CD4-positive, alpha-beta T cell (primary cell): ENCODE data around the gene POLRMT. TPM values are rescaled to one million over a fixed set of nuclear protein-coding genes. Genes with fewer than 3 reads are reported as not detected.
"Not testable (repeated sequence)": the region's sequence is repeated elsewhere in the genome, so short reads cannot be mapped to it uniquely, and the experiment has no call there.

ENCODE experiments used
- ATAC-seq: fragments of 200-7000 bp; cut with Tn5 transposase; one replicate; pipeline ENCODE4 v1.10.0; 2022; ENCODE audit warnings: mild to moderate bottlenecking; ENCODE audit not compliant: poor library complexity
- CTCF ChIA-PET: fragments of 350-600 bp; sonication (Branson Sonifier 250); formaldehyde crosslinking; loops from one replicate; lab custom pipeline; 2021; ENCODE audit warnings: antibody characterized with exemption, inconsistent platforms; lab: Charles Lee
- POLR2A ChIA-PET: fragments of 350-600 bp; sonication (Branson Sonifier 250); formaldehyde crosslinking; loops from one replicate; lab custom pipeline; 2021; ENCODE audit warnings: antibody characterized with exemption, inconsistent platforms; lab: Charles Lee
- DNase-seq, 14 experiments: peaks; one replicate each; pipeline ENCODE4 v3.0.0-alpha.2; 2013 to 2020; ENCODE audit warnings: mixed read lengths in 2 of 14
- H3K27ac ChIP-seq, 2 donors: one replicate each; pipeline versions ENCODE4 v1.5.1 to v1.7.0; 2013; ENCODE audit warnings: low read length in 2 of 2, low read depth in 1 of 2, mild to moderate bottlenecking in 1 of 2
- H3K27me3 ChIP-seq, 2 experiments: 1 replicate in 1 of 2; 2 replicates in 1 of 2; pipeline versions ENCODE4 v1.6.1 to v1.7.0; 2013; ENCODE audit warnings: low read length in 2 of 2, control low read depth in 1 of 2, mild to moderate bottlenecking in 1 of 2, moderate library complexity in 1 of 2; ENCODE audit not compliant: insufficient read depth in 2 of 2, control insufficient read depth in 1 of 2
- H3K36me3 ChIP-seq: one replicate; pipeline ENCODE4 v1.6.1; 2013; ENCODE audit warnings: low read length, control low read depth; ENCODE audit not compliant: insufficient read depth
- H3K4me1 ChIP-seq: one replicate; pipeline ENCODE4 v1.6.1; 2013; ENCODE audit warnings: low read length, control low read depth; ENCODE audit not compliant: insufficient read depth
- H3K4me3 ChIP-seq: one replicate; pipeline ENCODE4 v1.5.1; 2013; ENCODE audit warnings: mild to moderate bottlenecking, low read length, moderate library complexity
- H3K9me3 ChIP-seq, 2 experiments: 1 replicate in 1 of 2; 2 replicates in 1 of 2; pipeline versions ENCODE4 v1.6.1 to v1.7.0; 2013; ENCODE audit warnings: low read length in 2 of 2, mild to moderate bottlenecking in 2 of 2, control low read depth in 1 of 2, moderate library complexity in 1 of 2; ENCODE audit not compliant: control insufficient read depth in 1 of 2, insufficient read depth in 1 of 2
- H3K27ac Mint-ChIP-seq: one replicate; pipeline ENCODE4 v1.8.0; 2020; ENCODE audit warnings: mixed read lengths
- H3K27me3 Mint-ChIP-seq: one replicate; pipeline ENCODE4 v1.8.0; 2021; ENCODE audit warnings: mixed read lengths
- H3K36me3 Mint-ChIP-seq: one replicate; pipeline ENCODE4 v1.8.0; 2021; ENCODE audit warnings: low read depth, mixed read lengths
- H3K4me1 Mint-ChIP-seq: one replicate; pipeline ENCODE4 v1.8.0; 2021; ENCODE audit warnings: low read depth, mixed read lengths
- H3K4me3 Mint-ChIP-seq: one replicate; pipeline ENCODE4 v1.8.0; 2020; ENCODE audit warnings: mild to moderate bottlenecking, mixed read lengths
- H3K9me3 Mint-ChIP-seq: one replicate; pipeline ENCODE4 v1.8.0; 2020; ENCODE audit warnings: mixed read lengths
- intact Hi-C, 2 experiments: fragments of 100-400 bp; cut with DNase I in 1 of 2; cut with micrococcal nuclease in 1 of 2; formaldehyde crosslinking; loops; one replicate each; pipeline versions ENCODE4 v1.15.1 to v1.9.0; 2023 to 2025; cut with DNase I, micrococcal nuclease
- total RNA-seq, 174 experiments: library from RNA in 2 of 174; stranded (reverse) in 2 of 174; gene quantifications; one replicate each; pipeline ENCODE4 v1.2.3 and lab custom pipeline; 2021 to 2026
- TF ChIP-seq, protein P1 (sequence below): fragments of 200-600 bp; IDR thresholded peaks from one replicate; pipeline ENCODE4 v1.8.0; 2022; ENCODE audit warnings: antibody characterized with exemption, mild to moderate bottlenecking

Gene POLRMT
- total RNA-seq, 2 experiments from 2014 or later: 54.4 to 56.2 TPM

- POLR2A ChIA-PET: no interaction called here
- Histone ChIP-seq H3K36me3 (no peaks in the 10 kb centered on the region), H3K4me1 (peaks cover 46% of the 10 kb centered on the region), H3K27ac (no peak overlapping the region), H3K27me3 (no peaks in the 10 kb centered on the region), H3K9me3 (peaks cover 0 to 4% of the 10 kb centered on the region in 2 experiments), H3K4me3 (no peak overlapping the region)
- no peaks in the 10 kb centered on the region for H3K9me3 Mint-ChIP-seq
- H3K27me3 Mint-ChIP-seq: no peaks in the 10 kb centered on the region
- no peak overlapping the region for H3K27ac Mint-ChIP-seq
- CTCF ChIA-PET: no interaction called here
- TF ChIP-seq, protein P1, sequence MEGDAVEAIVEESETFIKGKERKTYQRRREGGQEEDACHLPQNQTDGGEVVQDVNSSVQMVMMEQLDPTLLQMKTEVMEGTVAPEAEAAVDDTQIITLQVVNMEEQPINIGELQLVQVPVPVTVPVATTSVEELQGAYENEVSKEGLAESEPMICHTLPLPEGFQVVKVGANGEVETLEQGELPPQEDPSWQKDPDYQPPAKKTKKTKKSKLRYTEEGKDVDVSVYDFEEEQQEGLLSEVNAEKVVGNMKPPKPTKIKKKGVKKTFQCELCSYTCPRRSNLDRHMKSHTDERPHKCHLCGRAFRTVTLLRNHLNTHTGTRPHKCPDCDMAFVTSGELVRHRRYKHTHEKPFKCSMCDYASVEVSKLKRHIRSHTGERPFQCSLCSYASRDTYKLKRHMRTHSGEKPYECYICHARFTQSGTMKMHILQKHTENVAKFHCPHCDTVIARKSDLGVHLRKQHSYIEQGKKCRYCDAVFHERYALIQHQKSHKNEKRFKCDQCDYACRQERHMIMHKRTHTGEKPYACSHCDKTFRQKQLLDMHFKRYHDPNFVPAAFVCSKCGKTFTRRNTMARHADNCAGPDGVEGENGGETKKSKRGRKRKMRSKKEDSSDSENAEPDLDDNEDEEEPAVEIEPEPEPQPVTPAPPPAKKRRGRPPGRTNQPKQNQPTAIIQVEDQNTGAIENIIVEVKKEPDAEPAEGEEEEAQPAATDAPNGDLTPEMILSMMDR: no peak
- no peaks in the 10 kb centered on the region for H3K36me3 Mint-ChIP-seq
- intact Hi-C loops: no loop called here
- no peak overlapping the region for H3K4me3 Mint-ChIP-seq
- ATAC-seq (no peak), DNase-seq (no peak)
- peaks cover 22% of the 10 kb centered on the region for H3K4me1 Mint-ChIP-seq
Observed at GRCh38 chr19:607301-608154, 25.8 kb downstream of the POLRMT start.

DNA sequence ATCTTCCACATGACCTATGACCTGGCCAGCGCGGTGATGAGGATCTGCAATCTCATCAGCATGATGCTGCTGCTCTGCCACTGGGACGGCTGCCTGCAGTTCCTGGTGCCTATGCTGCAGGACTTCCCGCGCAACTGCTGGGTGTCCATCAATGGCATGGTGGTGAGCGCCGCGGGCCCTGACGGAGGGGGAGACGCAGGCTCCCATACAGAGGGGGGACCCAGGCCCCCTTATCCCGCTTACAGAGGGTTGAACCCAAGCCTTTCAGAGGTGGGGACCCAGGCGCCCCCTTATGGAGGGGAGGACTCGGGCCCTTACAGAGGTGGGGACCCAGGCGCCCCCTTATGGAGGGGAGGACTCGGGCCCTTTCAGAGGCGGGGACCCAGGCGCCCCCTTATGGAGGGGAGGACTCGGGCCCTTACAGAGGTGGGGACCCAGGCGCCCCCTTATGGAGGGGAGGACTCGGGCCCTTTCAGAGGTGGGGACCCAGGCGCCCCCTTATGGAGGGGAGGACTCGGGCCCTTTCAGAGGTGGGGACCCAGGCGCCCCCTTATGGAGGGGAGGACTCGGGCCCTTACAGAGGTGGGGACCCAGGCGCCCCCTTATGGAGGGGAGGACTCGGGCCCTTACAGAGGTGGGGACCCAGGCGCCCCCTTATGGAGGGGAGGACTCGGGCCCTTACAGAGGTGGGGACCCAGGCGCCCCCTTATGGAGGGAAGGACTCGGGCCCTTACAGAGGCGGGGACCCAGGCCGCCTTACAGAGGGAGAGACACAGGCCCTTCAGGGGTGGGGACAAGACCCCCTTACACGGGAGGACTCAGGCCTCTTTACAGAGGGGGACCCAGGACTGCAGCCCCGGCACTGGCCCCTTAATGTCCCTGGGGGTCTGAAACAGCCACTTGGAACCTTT lies 28.0 kb downstream of the POLRMT start:
- H3K4me3 Mint-ChIP-seq, H3K27me3 ChIP-seq, H3K9me3 ChIP-seq, ATAC-seq, H3K36me3 ChIP-seq, H3K9me3 Mint-ChIP-seq, H3K27ac Mint-ChIP-seq, intact Hi-C loops, H3K27me3 Mint-ChIP-seq, H3K4me1 Mint-ChIP-seq, POLR2A ChIA-PET, H3K4me3 ChIP-seq, H3K27ac ChIP-seq, H3K36me3 Mint-ChIP-seq: not testable (repeated sequence)
- peak in 1 of 14 experiments; percentile 54 for DNase-seq
- CTCF ChIA-PET: interaction anchor here (1.4 kb wide), 1 partner anchor 21 kb away, joined by 3 read pairs; no protein-coding TSS in a partner anchor
- H3K4me1 ChIP-seq: peaks cover 29% of the 10 kb centered on the region

GRCh38 chr19:604355-604754 lies 29.0 kb downstream of the POLRMT start:
- ChIA-PET CTCF (no interaction called here), POLR2A (no interaction called here)
- H3K9me3 Mint-ChIP-seq: no peaks in the 10 kb centered on the region
- H3K27ac ChIP-seq: no peak overlapping the region
- H3K4me3 Mint-ChIP-seq: no peak overlapping the region
- peak; percentile 74 for ATAC-seq
- H3K4me3 ChIP-seq: no peak overlapping the region
- H3K36me3 Mint-ChIP-seq: no peaks in the 10 kb centered on the region
- no peaks in the 10 kb centered on the region for H3K4me1 Mint-ChIP-seq
- intact Hi-C loops: no loop called here
- DNase-seq: peak in 5 of 14 experiments; percentile 16 to 75 (median 37)
- peaks cover 19% of the 10 kb centered on the region for H3K4me1 ChIP-seq
- peaks cover 0 to 8% of the 10 kb centered on the region in 2 experiments for H3K9me3 ChIP-seq
- TF ChIP-seq, protein P1: no peak
- no peaks in the 10 kb centered on the region for H3K27me3 ChIP-seq
- no peak overlapping the region for H3K27ac Mint-ChIP-seq
- H3K36me3 ChIP-seq: no peaks in the 10 kb centered on the region
- no peaks in the 10 kb centered on the region for H3K27me3 Mint-ChIP-seq

- H3K27ac Mint-ChIP-seq, intact Hi-C loops, CTCF ChIA-PET, H3K4me3 Mint-ChIP-seq, H3K27me3 Mint-ChIP-seq, H3K4me3 ChIP-seq, H3K27ac ChIP-seq, H3K9me3 ChIP-seq, H3K4me1 Mint-ChIP-seq, POLR2A ChIA-PET, H3K27me3 ChIP-seq, H3K9me3 Mint-ChIP-seq, H3K36me3 Mint-ChIP-seq, H3K36me3 ChIP-seq: not testable (repeated sequence)
- H3K4me1 ChIP-seq: peaks cover 13% of the 10 kb centered on the region
- ATAC-seq: peak; percentile 60
- DNase-seq: peak in 1 of 14 experiments; percentile 55
Observed at GRCh38 chr19:603779-604178, 29.6 kb downstream of the POLRMT start.

GRCh38 chr19:603302-603639 lies 30.1 kb downstream of the POLRMT start:
- intact Hi-C loops: not testable (repeated sequence)

More at GRCh38 chr19:603302-603639, 30.1 kb downstream of the POLRMT start:
- ATAC-seq, H3K9me3 Mint-ChIP-seq, H3K4me3 ChIP-seq, POLR2A ChIA-PET, H3K9me3 ChIP-seq, H3K4me1 Mint-ChIP-seq, H3K27ac Mint-ChIP-seq, DNase-seq, H3K27ac ChIP-seq, H3K27me3 ChIP-seq, H3K36me3 Mint-ChIP-seq, CTCF ChIA-PET, H3K27me3 Mint-ChIP-seq, H3K4me3 Mint-ChIP-seq, H3K36me3 ChIP-seq, H3K4me1 ChIP-seq: not testable (repeated sequence)
